ENCODE measurements around the gene KRTAP29-1.

Gene KRTAP29-1

DNA sequence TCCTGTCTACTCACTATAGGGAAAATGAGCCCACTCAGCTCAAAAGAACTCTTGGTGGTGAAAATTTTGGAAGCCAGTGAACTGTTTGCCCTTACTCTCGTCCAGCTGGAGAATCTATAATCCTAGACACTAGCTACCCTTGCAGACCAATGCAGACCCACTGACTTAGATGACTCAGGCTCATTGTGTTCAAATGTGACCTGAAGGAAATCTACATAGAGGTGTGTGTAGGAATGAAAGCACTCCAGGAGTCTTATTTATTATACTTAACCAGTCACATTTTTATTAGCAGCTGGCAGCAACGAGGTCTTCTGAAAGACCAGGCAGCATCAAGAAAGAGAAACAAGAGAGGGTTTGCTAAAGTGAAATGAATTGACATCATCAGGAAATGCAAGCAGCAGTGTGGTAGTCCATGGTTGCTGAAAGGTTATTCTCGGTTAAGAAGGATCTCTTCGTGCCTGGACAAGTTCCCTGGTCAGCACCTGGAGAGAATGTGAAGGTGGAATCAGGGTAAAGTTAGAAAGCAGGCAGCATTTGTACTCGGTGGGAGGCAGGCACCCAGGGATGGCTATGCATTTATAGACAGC is 1.4 kb downstream of the KRTAP29-1 start:
- no peak overlapping the region for H3K4me3 ChIP-seq (ENCODE audit: control insufficient read depth, low read depth, low read length)
- no peak for DNase-seq (ENCODE audit: low read depth)
- TF ChIP-seq, protein P1, sequence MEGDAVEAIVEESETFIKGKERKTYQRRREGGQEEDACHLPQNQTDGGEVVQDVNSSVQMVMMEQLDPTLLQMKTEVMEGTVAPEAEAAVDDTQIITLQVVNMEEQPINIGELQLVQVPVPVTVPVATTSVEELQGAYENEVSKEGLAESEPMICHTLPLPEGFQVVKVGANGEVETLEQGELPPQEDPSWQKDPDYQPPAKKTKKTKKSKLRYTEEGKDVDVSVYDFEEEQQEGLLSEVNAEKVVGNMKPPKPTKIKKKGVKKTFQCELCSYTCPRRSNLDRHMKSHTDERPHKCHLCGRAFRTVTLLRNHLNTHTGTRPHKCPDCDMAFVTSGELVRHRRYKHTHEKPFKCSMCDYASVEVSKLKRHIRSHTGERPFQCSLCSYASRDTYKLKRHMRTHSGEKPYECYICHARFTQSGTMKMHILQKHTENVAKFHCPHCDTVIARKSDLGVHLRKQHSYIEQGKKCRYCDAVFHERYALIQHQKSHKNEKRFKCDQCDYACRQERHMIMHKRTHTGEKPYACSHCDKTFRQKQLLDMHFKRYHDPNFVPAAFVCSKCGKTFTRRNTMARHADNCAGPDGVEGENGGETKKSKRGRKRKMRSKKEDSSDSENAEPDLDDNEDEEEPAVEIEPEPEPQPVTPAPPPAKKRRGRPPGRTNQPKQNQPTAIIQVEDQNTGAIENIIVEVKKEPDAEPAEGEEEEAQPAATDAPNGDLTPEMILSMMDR (IDR thresholded peaks at IDR 0.05; ENCODE audit: control insufficient read depth, insufficient read depth, low read depth, low read length, missing control alignments) = no peak

DNA sequence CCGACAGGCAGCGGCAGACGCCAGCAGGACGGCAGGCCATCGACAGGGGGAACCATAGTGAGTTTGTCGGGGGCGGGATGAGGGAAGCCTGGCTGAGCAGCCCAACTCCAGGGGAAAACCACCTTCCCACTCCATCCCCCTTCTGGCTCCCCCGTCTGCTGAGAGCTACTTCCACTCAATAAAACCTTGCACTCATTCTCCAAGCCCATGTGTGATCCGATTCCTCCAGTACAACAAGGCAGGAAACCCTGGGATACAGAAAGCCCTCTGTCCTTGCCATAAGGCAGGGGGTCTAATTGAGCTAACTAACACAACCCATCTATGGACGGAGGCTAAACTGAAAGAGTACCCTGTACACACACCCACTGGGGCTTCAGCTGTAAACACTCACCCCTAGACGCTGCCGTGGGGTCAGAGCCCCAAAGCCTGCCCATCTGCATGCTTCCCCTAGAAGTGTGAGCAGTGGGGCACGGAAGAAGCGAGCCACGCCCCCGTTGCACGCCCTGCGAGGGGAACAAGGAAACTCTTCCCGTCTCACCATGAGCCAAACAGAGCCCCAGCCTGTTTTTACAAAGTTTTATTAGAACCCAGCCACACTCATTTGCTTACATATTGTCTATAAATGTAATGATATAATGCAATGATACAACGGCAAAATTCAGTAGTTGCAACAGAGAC is 4.1 kb downstream of the KRTAP29-1 start:
- no peak overlapping the region for H3K4me3 ChIP-seq (ENCODE audit: control insufficient read depth, low read depth, low read length)
- TF ChIP-seq, protein P1 (IDR thresholded peaks at IDR 0.05; ENCODE audit: control insufficient read depth, insufficient read depth, low read depth, low read length, missing control alignments) = no peak
- DNase-seq (ENCODE audit: low read depth) = no peak

DNA sequence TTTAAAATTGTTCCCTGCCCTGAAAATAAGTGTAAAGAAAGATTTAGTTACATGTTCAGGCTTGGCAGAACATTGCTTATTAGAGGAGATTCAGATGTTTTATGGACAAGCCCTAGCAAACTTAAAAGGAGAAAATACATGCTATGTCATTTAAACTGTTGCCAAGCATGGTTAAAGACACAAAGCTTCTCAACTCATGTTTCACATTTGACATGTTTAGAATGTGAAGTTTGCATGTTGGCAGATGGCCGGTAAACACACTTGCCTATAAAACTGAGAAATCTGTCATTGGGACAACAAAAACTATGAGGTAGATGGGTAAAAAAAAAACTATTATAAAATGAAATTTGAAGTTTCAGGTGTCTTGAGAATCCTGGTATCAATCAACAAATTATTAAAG is 5.8 kb downstream of the KRTAP29-1 start:
- no peak for DNase-seq (ENCODE audit: low read depth)
- H3K4me3 ChIP-seq (ENCODE audit: control insufficient read depth, low read depth, low read length) = no peak overlapping the region
- TF ChIP-seq, protein P1 (IDR thresholded peaks at IDR 0.05; ENCODE audit: control insufficient read depth, insufficient read depth, low read depth, low read length, missing control alignments) = no peak

DNA sequence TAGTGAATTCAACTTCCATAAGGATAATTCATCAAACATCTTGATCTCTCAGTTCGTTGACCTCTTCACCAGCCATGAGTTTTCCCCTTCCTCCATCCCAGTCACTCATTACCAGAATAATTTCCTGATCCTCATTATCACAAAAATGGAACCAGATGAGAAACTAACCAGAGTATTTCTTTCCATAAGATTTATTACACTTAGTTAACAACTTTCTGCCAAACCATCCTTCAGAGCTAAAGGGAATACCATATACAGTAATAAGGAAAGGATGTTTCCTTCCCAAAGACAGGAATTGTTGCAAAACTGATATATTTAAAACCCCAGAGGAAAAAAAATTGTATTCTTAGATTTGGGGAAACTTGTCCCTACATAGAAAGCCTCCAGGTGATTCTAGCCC is 8.6 kb downstream of the KRTAP29-1 start:
- H3K4me3 ChIP-seq (ENCODE audit: control insufficient read depth, low read depth, low read length) = no peak overlapping the region
- DNase-seq (ENCODE audit: low read depth) = no peak
- TF ChIP-seq, protein P1 (IDR thresholded peaks at IDR 0.05; ENCODE audit: control insufficient read depth, insufficient read depth, low read depth, low read length, missing control alignments) = no peak

DNA sequence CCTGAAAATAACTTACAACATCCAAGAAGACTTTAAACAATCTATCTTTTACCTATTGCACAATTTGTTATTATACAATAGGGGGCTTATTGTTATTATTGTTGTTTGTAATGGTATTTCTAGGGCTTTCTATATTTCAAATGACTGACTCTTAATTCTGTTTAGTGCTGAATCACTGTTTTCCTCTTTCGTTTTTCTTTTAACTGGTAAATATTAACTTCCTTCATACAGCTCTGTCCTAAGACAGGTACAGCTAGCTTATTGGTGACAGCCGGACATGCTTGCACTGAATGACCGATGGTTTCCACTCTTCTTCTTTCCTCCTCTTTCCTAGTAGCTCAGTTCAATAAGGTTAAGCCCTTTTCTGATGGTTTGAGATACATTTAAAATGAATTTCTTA is 15.6 kb downstream of the KRTAP29-1 start:
- no peak overlapping the region for H3K4me3 ChIP-seq (ENCODE audit: control insufficient read depth, low read depth, low read length)
- no peak for DNase-seq (ENCODE audit: low read depth)
- TF ChIP-seq, protein P1 (IDR thresholded peaks at IDR 0.05; ENCODE audit: control insufficient read depth, insufficient read depth, low read depth, low read length, missing control alignments) = no peak

DNA sequence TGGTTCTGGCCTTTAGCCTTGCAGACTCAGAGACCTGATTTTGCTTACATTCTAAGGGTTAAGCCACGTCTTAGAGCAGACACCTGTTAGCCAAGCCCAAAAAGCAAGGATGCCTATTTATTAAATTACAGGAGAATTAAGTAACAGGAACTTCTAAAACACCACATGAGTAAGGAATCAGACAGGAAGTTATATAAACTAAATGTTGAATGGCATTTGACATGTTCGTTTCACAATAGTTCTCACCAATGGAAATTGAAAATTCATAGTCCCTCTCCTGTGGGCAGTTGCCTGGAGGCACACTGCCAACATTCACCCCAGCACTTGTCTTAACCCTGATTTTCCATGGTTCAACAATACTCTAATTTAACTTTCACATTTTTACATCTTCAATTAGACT is 18.1 kb downstream of the KRTAP29-1 start:
- TF ChIP-seq, protein P1 (IDR thresholded peaks at IDR 0.05; ENCODE audit: control insufficient read depth, insufficient read depth, low read depth, low read length, missing control alignments) = no peak
- no peak for DNase-seq (ENCODE audit: low read depth)
- no peak overlapping the region for H3K4me3 ChIP-seq (ENCODE audit: control insufficient read depth, low read depth, low read length)
